Panc1 (cell line): Measurements from ENCODE around the gene CBX8.

ENCODE experiments used
- POLR2AphosphoS5 ChIP-seq: IDR thresholded peaks from 2 replicates; pipeline ENCODE4 v1.6.1; 2012; ENCODE audit warnings: mild to moderate bottlenecking, low read depth, low read length, moderate library complexity
- SIN3A ChIP-seq: IDR thresholded peaks from 2 replicates; pipeline ENCODE4 v1.6.1; 2012; ENCODE audit warnings: low read depth, mild to moderate bottlenecking, low read length, moderate library complexity, borderline replicate concordance; ENCODE audit not compliant: insufficient read depth
- TF ChIP-seq, protein P1 (sequence below): fragments of 450-650 bp; IDR thresholded peaks from 2 replicates; pipeline ENCODE4 v1.5.1; 2017; ENCODE audit warnings: mild to moderate bottlenecking

- TF ChIP-seq, protein P1, sequence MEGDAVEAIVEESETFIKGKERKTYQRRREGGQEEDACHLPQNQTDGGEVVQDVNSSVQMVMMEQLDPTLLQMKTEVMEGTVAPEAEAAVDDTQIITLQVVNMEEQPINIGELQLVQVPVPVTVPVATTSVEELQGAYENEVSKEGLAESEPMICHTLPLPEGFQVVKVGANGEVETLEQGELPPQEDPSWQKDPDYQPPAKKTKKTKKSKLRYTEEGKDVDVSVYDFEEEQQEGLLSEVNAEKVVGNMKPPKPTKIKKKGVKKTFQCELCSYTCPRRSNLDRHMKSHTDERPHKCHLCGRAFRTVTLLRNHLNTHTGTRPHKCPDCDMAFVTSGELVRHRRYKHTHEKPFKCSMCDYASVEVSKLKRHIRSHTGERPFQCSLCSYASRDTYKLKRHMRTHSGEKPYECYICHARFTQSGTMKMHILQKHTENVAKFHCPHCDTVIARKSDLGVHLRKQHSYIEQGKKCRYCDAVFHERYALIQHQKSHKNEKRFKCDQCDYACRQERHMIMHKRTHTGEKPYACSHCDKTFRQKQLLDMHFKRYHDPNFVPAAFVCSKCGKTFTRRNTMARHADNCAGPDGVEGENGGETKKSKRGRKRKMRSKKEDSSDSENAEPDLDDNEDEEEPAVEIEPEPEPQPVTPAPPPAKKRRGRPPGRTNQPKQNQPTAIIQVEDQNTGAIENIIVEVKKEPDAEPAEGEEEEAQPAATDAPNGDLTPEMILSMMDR: no peak
- no peak for TF ChIP-seq POLR2AphosphoS5
- no peak for TF ChIP-seq SIN3A
Observed at GRCh38 chr17:79801156-79802038, 4.5 kb upstream of the CBX8 start.
